Spleen (tissue), 11 donors: ENCODE data around the gene CFAP74. TPM values are rescaled to one million over a fixed set of nuclear protein-coding genes. Genes with fewer than 3 reads are reported as not detected.

Experiments used
- DNase-seq: peaks from one replicate; pipeline ENCODE4 v3.0.0-alpha.2; 2020
- H3K27ac ChIP-seq, 8 donors: fragments of 200-600 bp; sonication (generic) in 7 of 8; 1 replicate in 4 of 8; 2 replicates in 4 of 8; pipeline versions ENCODE4 v1.5.0 to v1.8.0; 2016 to 2021; ENCODE audit warnings: inconsistent platforms in 4 of 8, mild to moderate bottlenecking in 4 of 8, moderate library complexity in 1 of 8
- H3K27me3 ChIP-seq, 7 donors: fragments of 200-600 bp; sonication (generic) in 6 of 7; replicated peaks in 1 of 7; 1 replicate in 4 of 7; 2 replicates in 3 of 7; pipeline versions ENCODE4 v1.5.0 to v1.8.0; 2016 to 2021; ENCODE audit warnings: inconsistent platforms in 3 of 7, mild to moderate bottlenecking in 1 of 7
- H3K36me3 ChIP-seq, 6 donors: fragments of 200-600 bp; sonication (generic) in 5 of 6; 1 replicate in 4 of 6; 2 replicates in 2 of 6; pipeline versions ENCODE4 v1.5.0 to v1.8.0; 2016 to 2021; ENCODE audit warnings: inconsistent platforms in 2 of 6
- H3K4me1 ChIP-seq, 6 donors: fragments of 200-600 bp; sonication (generic) in 5 of 6; 1 replicate in 3 of 6; 2 replicates in 3 of 6; pipeline versions ENCODE4 v1.5.0 to v1.8.0; 2016 to 2021; ENCODE audit warnings: inconsistent platforms in 3 of 6
- H3K4me3 ChIP-seq, 8 donors: fragments of 200-600 bp; sonication (generic) in 7 of 8; 1 replicate in 4 of 8; 2 replicates in 4 of 8; pipeline versions ENCODE4 v1.5.0 to v1.8.0; 2016 to 2021; ENCODE audit warnings: inconsistent platforms in 4 of 8, mild to moderate bottlenecking in 4 of 8, moderate library complexity in 2 of 8
- H3K9me3 ChIP-seq, 8 donors: fragments of 200-600 bp; sonication (generic) in 7 of 8; 1 replicate in 4 of 8; 2 replicates in 4 of 8; pipeline versions ENCODE4 v1.5.0 to v1.8.0; 2016 to 2021; ENCODE audit warnings: inconsistent platforms in 4 of 8
- POLR2A ChIP-seq, 3 donors: fragments of 450-650 bp; IDR thresholded peaks; one replicate each; pipeline ENCODE4 v1.5.1; 2017; ENCODE audit warnings: antibody characterized with exemption in 3 of 3, mild to moderate bottlenecking in 1 of 3
- POLR2AphosphoS5 ChIP-seq, 3 donors: sonication (generic); formaldehyde crosslinking; IDR thresholded peaks; one replicate each; pipeline ENCODE4 v1.5.1; 2017; ENCODE audit warnings: antibody characterized with exemption in 3 of 3
- WGBS, 5 donors: extraction: QIAGEN DNeasy Blood & Tissue Kit in 3 of 5; methylation state at CpG; one replicate each; pipeline versions ENCODE4 v1.1.5 to v1.1.7; 2013 to 2018; 5-methylcytosine and 5-hydroxymethylcytosine counted together
- intact Hi-C: fragments of 100-400 bp; cut with DNase I; formaldehyde crosslinking; loops from one replicate; pipeline ENCODE4 v1.15.0; 2023; ENCODE audit warnings: low total_unique reads
- polyA plus RNA-seq, 3 donors: library from polyadenylated mRNA; stranded (reverse); fragments of 200-250 nt; gene quantifications; one replicate each; pipeline ENCODE4 v1.2.1, GENCODE V29; 2013
- total RNA-seq, 7 donors: library from RNA; depleted of rRNA in 3 of 7; stranded (reverse); fragments of >200 nt in 3 of 7; fragmentation: NEBNext Ultra II Directional in 4 of 7; extraction: Animal tissue kit (Norgen Biotek cat#: 25700) in 4 of 7; gene quantifications; one replicate each; pipeline versions ENCODE4 v1.1.0 to v1.2.1, GENCODE V29; 2016 to 2021
- TF ChIP-seq, protein P1 (sequence below), 11 experiments: fragments of 200-600 bp in 7 of 11; fragments of 450-650 bp in 4 of 11; sonication (generic) in 4 of 11; IDR thresholded peaks in 8 of 11; conservative IDR thresholded peaks in 3 of 11; 1 replicate in 7 of 11; 2 replicates in 4 of 11; pipeline versions ENCODE4 v1.4.0 to v1.8.0; 2016 to 2021; ENCODE audit warnings: antibody characterized with exemption in 11 of 11, inconsistent platforms in 4 of 11, mild to moderate bottlenecking in 1 of 11
- donor health status: healthy with polysubstance abuse.
- donor health status: DM: no; HTN: no; CAD: no; lungs with moderate emphysema.
- donor health status: DM: no; HTN: no; CAD: no.
- donor health status: Bipolar disorder and iron deficiency.
- donor health status: healthy.
- donor health status: DM: no; HTN: no; CAD: no.
- donor health status: DM: yes; HTN: yes; CAD: no.

CFAP74 gene
- total and polyA plus RNA-seq, 10 donors = 0.03 to 0.32 (median 0.14) TPM; not detected in 4

DNA sequence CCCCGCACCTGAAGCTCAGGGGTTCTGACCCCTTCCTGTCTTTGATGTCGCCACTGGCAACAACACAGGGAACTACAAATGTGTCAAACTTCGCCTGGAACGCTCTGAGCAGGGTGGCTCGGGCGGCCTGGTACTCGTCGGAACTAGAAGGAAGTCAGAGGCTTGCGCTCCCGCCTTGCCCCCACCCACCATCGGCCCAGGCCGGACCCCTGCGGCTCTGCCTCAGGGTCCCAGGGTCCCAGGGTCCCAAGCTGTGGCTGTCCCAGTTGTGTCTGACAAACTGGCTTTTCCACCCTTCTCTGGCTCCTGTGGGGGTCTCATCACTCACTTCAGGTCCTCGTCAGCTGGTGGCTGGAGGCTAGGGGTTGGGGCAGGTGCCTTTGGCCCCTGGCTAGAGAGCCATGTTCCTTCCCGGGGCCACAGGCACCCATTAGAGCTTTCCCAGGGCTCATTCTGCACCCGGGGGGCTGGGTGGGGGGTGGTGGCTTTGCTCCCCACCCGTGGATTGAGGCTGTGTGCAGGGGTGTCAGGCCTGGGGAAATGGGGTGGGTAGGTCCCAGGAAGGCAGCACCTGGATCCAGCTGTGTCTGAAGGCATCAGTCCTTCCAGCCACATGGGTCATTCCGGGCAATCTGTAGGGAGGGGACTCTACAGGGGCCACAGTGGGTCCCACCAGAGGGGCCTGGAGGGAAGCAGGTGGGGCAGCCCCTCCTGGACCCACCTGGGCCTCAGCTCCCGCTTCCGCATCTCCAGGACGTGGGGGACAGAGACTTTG is 76.5 kb downstream of the CFAP74 start:
- TF ChIP-seq, protein P1, sequence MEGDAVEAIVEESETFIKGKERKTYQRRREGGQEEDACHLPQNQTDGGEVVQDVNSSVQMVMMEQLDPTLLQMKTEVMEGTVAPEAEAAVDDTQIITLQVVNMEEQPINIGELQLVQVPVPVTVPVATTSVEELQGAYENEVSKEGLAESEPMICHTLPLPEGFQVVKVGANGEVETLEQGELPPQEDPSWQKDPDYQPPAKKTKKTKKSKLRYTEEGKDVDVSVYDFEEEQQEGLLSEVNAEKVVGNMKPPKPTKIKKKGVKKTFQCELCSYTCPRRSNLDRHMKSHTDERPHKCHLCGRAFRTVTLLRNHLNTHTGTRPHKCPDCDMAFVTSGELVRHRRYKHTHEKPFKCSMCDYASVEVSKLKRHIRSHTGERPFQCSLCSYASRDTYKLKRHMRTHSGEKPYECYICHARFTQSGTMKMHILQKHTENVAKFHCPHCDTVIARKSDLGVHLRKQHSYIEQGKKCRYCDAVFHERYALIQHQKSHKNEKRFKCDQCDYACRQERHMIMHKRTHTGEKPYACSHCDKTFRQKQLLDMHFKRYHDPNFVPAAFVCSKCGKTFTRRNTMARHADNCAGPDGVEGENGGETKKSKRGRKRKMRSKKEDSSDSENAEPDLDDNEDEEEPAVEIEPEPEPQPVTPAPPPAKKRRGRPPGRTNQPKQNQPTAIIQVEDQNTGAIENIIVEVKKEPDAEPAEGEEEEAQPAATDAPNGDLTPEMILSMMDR (IDR thresholded peaks at IDR 0.05 in 8 of 11, conservative IDR thresholded peaks at IDR 0.05 in 3 of 11) = no peak
- TF ChIP-seq POLR2AphosphoS5 (IDR thresholded peaks at IDR 0.05) (no peak), POLR2A (IDR thresholded peaks at IDR 0.05) (no peak)
- Histone ChIP-seq H3K36me3 (no peaks in the 10 kb centered on the region), H3K27me3 (peaks cover 0 to 6% (median 0%) of the 10 kb centered on the region in 7 donors), H3K4me3 (no peak overlapping the region), H3K9me3 (no peaks in the 10 kb centered on the region), H3K4me1 (peaks cover 0 to 34% (median 14%) of the 10 kb centered on the region in 6 donors), H3K27ac (peak overlapping the region in 4 of 8 donors; percentile 28 to 54 (median 44))
- WGBS, 5 donors = 76 to 88% (median 84%) methylated on average over 11 to 21 of the region's 21 CpGs
- peak; percentile 66 for DNase-seq
- intact Hi-C loops = no loop called here

DNA sequence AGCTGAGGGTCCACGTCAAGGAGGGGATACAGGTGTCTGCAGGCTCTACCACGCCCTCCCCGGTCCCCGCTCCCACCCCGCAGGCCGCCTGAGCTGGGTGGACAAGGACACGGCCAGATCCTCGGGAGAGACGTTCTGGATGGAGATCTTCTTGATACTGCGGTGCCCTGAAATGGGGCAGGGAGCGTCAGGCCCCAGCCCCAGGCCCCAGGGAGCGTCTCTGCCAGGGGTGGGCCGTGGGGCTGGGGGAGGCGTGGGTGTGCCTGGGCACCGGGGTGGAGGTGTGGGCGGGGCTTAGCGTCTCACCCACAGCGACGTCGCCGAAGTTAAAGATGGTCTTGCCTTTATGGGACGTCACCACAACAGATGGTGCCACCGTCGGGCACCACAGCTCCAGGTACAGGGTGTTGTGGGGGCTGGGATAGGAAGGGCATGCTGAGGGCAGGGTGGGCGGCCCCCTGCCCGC is 77.2 kb downstream of the CFAP74 start:
- TF ChIP-seq POLR2AphosphoS5 (IDR thresholded peaks at IDR 0.05) = no peak
- TF ChIP-seq, protein P1 (IDR thresholded peaks at IDR 0.05 in 8 of 11, conservative IDR thresholded peaks at IDR 0.05 in 3 of 11) = no peak
- TF ChIP-seq POLR2A (IDR thresholded peaks at IDR 0.05) = no peak
- Histone ChIP-seq H3K27ac (no peak overlapping the region), H3K36me3 (no peaks in the 10 kb centered on the region), H3K27me3 (peaks cover 0 to 6% (median 0%) of the 10 kb centered on the region in 7 donors), H3K4me3 (no peak overlapping the region), H3K4me1 (peaks cover 0 to 41% (median 14%) of the 10 kb centered on the region in 6 donors), H3K9me3 (no peaks in the 10 kb centered on the region)
- intact Hi-C loops = no loop called here
- peak; percentile 56 for DNase-seq
- 60 to 85% (median 81%) methylated on average over 3 to 26 of the region's 26 CpGs for WGBS, 5 donors

DNA sequence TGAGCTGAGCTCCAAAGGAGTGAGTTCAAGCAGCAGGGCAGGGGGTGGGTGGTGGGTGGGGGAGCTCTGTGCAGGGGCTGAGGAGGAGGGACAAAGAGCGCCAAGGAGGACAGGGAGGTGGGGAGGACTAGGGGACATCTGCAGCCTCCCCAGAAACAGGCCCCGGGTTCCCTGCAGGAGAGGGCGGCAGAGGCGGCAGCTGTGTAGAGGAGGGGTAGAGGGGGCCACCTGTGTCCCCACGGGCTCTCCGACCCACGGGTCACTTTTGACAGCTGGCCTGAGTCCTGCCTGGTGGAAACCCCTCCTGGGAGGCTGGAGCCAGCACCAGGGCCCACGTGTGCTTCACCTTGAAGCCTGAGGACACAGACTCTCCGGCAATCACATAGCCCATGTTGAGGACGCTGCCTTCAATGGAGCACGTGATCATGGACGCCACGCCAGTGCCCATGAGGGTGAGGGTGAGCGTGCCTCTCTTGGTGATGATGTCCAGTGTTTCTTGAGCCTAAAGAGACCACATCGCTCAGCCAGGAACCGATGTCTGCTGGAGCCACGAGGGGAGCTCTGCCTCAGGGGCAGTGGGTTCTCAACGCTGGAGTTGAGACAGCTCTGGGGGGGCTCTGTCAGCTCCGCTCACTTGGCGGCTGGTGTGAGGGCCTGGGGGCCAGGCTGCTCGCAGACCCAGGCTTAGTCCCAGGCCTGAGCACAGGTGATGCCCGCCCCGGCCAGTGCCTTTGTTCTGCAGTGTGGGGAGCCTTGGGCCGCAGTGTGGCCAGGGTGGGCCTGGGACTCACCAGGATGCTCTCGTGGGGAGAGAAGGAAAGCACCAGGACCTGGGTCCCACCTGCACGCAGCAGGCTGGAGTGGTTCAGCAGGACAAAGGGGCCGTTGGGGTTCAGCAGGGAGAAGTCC is 77.9 kb downstream of the CFAP74 start:
- TF ChIP-seq POLR2A (IDR thresholded peaks at IDR 0.05) = no peak
- no peak for TF ChIP-seq POLR2AphosphoS5 (IDR thresholded peaks at IDR 0.05)
- TF ChIP-seq, protein P1 (IDR thresholded peaks at IDR 0.05 in 8 of 11, conservative IDR thresholded peaks at IDR 0.05 in 3 of 11) = no peak
- Histone ChIP-seq H3K27ac (no peak overlapping the region), H3K4me1 (peaks cover 0 to 47% (median 15%) of the 10 kb centered on the region in 6 donors), H3K36me3 (no peaks in the 10 kb centered on the region), H3K27me3 (peaks cover 0 to 6% (median 0%) of the 10 kb centered on the region in 7 donors), H3K9me3 (no peaks in the 10 kb centered on the region), H3K4me3 (no peak overlapping the region)
- 81 to 91% (median 86%) methylated on average over 19 to 27 of the region's 27 CpGs for WGBS, 5 donors
- intact Hi-C loops = no loop called here
- DNase-seq = no peak
